Endothelial cell of umbilical vein (primary cell): ENCODE measurements around the gene THEM4.

ENCODE experiments used
- EZH2 ChIP-seq: IDR thresholded peaks from 2 replicates; pipeline ENCODE4 v1.6.1; 2012; ENCODE audit warnings: borderline replicate concordance, low read depth, mild to moderate bottlenecking, moderate library complexity, low read length, inconsistent platforms; ENCODE audit not compliant: severe bottlenecking
- POLR2A ChIP-seq: IDR thresholded peaks from 2 replicates; pipeline ENCODE4 v1.6.1; 2012; ENCODE audit warnings: low read depth, mild to moderate bottlenecking, control low read depth, low read length
- TF ChIP-seq, protein P1 (sequence below), 2 donors: IDR thresholded peaks; 1 replicate in 1 of 2; 2 replicates in 1 of 2; pipeline ENCODE4 v1.5.1; 2011; ENCODE audit warnings: low read length in 2 of 2, mild to moderate bottlenecking in 2 of 2, moderate library complexity in 2 of 2, control low read depth in 1 of 2, inconsistent platforms in 1 of 2, low read depth in 1 of 2; ENCODE audit not compliant: insufficient read depth in 1 of 2; ENCODE audit errors: extremely low read depth in 1 of 2

DNA sequence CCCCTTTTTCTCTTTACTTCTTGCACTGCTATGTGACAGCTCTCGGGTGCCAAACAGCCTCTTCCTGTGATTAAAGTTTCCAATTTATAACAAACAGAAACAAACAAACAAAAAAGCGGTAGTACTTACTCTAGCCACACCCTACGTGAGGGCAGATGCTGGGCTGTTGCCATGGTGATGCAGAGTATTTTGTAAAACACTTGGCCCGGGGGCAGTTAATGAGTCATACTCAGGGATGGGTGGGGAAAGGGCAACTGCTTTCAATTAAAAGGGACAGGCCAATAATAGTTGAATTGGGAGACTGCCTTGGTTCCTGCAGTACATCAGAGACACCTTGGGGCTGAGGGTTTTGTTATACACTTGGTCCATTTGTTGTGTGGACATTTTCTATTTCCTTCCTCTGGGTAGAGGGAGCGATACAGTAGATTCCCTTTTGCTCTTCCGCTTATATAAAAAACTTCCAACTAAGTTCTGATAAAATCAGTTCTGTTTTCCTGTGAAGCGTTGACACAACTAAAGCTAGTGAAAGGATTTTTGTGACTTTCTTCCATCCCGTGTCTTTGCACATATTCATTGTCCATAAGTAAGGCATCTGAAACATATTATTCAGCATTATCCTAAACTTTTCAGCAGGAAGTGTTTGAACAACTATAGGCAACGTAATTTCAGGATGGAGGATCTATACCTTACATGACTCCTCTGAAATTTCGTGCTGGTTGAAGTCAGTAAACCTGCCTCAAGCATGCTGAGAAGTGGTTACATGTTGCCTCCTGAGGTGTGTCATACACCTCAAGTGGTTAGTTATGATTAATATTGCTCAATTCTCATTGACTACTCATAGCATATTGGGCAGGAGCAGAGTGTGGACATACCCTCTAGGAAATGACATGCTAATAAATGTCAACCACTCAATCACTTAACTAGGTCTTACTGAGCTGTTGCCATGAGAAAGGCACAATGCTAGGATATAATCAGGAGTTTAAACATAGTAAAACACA lies 36.7 kb upstream of the THEM4 start:
- TF ChIP-seq POLR2A (no peak), EZH2 (no peak)
- TF ChIP-seq, protein P1, sequence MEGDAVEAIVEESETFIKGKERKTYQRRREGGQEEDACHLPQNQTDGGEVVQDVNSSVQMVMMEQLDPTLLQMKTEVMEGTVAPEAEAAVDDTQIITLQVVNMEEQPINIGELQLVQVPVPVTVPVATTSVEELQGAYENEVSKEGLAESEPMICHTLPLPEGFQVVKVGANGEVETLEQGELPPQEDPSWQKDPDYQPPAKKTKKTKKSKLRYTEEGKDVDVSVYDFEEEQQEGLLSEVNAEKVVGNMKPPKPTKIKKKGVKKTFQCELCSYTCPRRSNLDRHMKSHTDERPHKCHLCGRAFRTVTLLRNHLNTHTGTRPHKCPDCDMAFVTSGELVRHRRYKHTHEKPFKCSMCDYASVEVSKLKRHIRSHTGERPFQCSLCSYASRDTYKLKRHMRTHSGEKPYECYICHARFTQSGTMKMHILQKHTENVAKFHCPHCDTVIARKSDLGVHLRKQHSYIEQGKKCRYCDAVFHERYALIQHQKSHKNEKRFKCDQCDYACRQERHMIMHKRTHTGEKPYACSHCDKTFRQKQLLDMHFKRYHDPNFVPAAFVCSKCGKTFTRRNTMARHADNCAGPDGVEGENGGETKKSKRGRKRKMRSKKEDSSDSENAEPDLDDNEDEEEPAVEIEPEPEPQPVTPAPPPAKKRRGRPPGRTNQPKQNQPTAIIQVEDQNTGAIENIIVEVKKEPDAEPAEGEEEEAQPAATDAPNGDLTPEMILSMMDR (IDR thresholded peaks at IDR 0.05; ENCODE audit: extremely low read depth in 1 of 2, insufficient read depth in 1 of 2, low read depth in 1 of 2, low read length in 2 of 2): no peak
